HG02938 (cell line): ENCODE data around the gene CTNNA2.

Experiments
- ATAC-seq: cut with Tn5 transposase; IDR thresholded peaks from one replicate; pipeline ENCODE4 v1.9.1; 2021; ENCODE audit warnings: mild to moderate bottlenecking, moderate library complexity; ENCODE audit not compliant: unreplicated experiment

CTNNA2 gene

GRCh38 chr2:79972661-79973060 is 459.8 kb downstream of the CTNNA2 start:
- ATAC-seq: no peak

- no peak for ATAC-seq
Measured at GRCh38 chr2:79975791-79976565, 463.1 kb downstream of the CTNNA2 start.

DNA sequence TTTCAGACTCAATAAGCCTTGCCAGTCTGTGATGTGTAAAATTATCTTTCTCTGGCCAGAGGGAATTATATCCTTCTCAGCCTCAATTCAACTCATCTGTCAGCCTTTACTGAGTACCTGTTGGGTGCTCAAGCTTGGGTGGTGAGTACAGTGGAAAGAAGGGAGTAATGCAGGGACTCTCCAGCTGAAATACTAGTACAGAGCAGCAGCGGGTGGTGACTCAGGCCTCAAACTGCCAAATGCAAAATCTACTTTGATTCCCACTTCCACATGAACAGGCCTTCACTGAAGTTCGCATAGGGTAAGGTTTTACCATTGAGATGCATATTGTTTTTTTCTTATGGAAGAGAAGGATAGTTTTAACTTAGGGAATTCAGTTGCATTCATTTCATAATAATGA is 464.9 kb downstream of the CTNNA2 start:
- no peak for ATAC-seq

- ATAC-seq: no peak
Measured at GRCh38 chr2:79980116-79980515, 467.3 kb downstream of the CTNNA2 start.

GRCh38 chr2:79980816-79981215 is 468.0 kb downstream of the CTNNA2 start:
- no peak for ATAC-seq

DNA sequence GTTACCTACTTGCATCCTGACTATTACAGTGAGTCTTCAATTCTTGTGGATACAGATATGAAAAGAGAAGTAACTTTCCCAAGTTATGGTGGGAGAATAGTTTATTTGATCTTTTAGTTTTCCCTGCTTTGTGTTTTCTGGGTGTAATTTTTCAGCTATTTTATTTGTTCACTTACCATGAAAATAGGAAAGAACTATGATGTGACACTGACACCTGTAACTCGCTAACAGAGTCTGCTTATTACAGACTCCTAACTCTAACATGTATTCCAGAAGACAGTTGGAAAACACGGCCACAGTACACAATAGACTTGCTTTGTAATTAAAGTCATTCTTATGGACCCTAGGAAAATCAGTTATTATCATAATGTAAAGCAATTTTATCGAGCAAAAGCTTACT is 468.5 kb downstream of the CTNNA2 start:
- no peak for ATAC-seq

DNA sequence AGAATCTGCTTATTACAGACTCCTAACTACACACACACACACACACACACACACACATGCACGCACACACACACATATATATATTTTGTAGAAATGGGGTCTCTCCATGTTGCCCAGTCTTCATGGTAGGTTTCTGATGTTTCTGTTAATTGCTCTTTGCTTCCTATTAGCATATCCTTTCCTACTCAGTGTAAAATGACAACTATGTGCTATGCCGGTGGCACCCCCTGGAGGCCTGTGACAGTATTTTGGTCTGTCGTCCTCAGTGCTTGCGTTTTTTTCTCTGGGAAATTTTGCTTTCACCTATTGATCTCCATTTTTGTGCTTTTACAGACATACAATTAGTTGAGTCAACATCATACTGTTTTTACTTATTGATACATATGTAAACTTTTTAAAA is 469.6 kb downstream of the CTNNA2 start:
- no peak for ATAC-seq

- ATAC-seq: no peak
Measured at GRCh38 chr2:79984476-79984875, 471.6 kb downstream of the CTNNA2 start.

DNA sequence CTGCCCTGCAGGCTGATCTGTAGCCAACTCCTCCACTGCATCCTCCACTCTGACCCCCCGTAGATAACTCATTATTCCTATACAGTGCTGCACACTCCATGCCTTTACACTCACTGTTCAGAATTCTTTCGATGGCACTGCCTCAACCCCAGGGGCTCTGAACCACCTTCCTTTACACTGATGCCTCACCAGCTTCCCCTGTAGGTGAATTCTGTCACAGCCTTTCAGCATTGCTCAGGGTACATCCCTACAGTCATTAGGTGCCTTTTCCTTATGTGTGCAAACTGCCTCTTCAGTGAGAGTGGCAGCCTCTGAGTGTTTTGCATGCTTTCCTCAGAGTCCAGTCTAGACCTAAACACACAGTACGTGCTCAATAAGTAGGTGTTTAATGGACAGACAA is 472.3 kb downstream of the CTNNA2 start:
- ATAC-seq: no peak

DNA sequence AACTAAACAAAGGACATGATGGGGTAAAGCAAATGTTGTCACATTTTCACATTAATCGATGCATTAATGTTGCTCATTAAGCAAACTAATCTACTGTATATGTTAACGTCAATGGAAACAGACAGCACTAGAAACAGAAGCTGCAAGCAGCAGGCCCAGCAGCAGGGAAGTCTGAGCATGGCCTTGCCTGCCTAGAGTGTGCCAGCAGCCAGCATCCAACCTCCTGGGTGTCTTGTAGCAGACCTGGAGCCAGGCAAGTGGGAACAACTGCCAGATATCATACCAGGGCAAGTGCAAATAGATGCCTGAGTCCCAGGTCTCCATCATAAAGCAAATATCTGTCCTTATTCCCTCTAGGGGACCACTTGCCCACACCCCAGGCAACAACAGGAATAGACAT is 472.7 kb downstream of the CTNNA2 start:
- no peak for ATAC-seq

GRCh38 chr2:79993144-79993543 is 480.3 kb downstream of the CTNNA2 start:
- ATAC-seq: no peak

GRCh38 chr2:79994161-79994560 is 481.3 kb downstream of the CTNNA2 start:
- no peak for ATAC-seq

DNA sequence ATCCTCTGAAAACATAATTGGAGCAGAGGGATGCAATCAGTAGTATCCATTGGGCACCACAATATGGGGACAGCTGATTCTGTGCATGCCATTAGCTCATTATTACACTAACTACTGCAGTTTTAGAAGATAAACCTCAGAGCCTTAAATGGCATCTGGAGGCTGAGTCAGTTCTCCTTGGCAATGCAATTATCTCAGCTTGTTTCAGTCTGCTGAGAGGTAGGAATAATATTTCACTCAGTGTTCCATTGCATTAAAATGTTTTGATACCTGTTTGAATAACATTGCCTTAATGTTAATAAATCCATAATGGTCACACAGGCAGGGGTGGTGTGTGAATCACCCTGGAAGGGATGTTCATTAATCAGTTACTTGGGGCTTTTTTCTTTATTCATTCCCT is 482.1 kb downstream of the CTNNA2 start:
- no peak for ATAC-seq

DNA sequence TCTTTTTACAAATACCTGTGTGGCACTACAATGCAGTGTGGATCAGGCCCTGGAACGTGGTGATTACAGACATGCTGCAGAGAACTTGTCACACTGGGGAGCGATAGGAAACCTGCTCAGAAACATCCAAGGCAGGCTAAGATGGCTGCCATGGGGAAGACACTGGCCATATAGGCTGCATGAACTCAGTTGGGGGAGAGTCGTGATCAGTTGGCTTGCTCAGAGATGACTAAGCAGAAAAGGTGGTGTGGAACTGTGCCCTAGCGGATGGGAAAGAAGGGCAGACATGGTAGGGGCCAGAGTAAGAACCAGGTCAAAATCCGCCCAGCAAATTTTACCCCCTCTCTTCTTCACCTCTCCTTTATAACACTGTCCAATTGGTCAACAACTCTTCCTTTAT is 483.9 kb downstream of the CTNNA2 start:
- no peak for ATAC-seq

GRCh38 chr2:80001701-80002101 is 488.9 kb downstream of the CTNNA2 start:
- ATAC-seq: no peak

DNA sequence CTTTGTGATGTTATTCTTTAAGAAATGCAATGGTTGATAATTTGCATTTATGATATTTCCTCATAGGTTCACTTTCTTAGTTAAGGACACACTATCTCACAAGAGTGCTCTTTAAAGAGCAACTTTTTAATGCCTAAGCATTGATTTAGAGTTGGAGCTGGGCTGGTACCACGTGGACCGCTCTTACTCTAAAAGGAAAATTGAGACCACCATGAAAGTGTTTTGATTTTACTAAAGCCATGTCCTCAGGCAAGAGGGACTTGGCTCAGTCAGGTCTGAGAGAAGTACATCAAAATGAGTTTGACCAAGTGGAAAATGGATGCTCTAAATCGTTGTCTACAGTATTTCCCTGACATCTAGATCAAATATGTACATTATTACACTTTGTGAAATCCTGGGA is 489.3 kb downstream of the CTNNA2 start:
- no peak for ATAC-seq

DNA sequence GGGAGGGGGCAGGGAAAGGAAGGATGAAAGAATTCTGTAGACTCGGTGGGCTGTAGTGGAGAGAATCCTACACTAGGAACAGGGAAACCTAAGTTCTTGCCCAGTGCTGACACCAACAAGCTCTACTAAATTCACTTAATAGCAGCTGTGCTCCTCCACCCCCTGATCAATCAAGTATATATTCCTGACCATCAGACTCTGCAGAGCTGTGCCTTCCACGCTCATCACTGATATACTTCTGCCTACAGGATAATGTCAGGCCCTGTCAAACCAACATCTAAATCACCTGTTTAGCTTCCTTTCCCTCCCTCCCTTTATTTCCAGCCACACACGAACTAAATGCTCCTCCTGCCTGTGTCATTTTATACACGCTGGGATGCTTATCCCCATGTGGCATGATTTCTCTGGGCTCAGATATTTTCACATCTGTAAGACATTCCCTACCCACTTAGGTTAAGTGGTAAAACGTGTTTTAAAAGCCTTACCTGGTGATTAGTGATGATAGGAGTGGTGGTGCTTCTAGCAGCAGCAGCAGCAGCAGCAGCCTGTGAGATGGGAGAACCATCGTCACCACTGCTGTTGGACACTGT is 489.8 kb downstream of the CTNNA2 start:
- ATAC-seq: no peak

DNA sequence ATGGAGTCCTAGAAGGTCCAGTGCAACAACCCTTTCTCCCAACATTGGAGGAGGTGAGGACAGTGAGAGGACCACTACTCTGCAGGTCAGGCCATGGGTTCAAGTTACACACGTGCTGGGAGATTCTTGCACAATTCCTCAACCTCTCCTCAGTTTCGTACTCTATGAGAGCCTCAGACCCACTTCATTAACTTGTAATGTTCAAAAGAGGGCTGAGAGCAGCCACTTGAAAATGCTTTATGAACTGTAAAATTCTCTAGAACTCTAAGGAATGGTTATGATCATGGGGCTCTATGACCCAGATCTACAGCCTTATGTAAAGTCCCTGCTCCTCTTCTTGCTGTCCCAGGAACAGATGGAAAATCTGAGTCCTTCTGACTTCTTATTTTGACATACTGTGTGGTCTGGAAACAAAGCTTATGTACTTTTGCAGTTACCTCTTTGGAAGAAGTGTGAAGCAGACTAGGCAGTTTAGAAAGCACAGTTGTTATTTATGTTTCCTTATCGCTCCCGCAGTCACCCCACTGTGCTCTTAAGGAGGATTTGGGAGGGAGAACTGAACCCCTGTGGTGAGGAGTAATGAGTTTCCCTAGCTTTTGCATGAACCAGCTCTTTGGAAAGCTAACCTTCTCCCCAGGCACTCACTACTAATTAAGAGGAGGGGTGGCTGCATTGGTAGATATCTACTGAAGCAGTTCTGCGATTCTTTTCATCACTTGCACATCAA is 495.1 kb downstream of the CTNNA2 start:
- ATAC-seq: no peak

GRCh38 chr2:80008596-80008995 is 495.7 kb downstream of the CTNNA2 start:
- ATAC-seq: no peak

- ATAC-seq: no peak
Measured at GRCh38 chr2:80009211-80009610, 496.4 kb downstream of the CTNNA2 start.

DNA sequence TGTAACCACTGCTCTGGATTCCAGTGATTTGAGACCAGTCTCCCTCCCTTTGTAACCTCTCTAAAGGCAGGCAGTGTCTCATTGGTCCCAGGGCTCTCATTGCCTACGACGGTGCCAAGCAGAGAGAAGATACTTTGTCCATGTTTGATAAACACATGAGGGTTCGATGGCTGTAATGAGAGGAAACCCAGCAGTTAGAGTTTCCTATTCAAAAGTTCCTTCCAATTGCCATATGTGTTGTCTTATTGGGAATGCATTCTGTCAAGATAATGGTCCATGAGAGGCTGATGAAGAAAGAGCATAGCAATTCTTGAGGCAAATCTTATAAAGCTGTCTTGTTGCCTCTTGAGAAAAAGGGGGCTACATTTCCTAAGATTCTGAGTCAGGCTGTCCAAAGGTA is 499.2 kb downstream of the CTNNA2 start:
- ATAC-seq: no peak

DNA sequence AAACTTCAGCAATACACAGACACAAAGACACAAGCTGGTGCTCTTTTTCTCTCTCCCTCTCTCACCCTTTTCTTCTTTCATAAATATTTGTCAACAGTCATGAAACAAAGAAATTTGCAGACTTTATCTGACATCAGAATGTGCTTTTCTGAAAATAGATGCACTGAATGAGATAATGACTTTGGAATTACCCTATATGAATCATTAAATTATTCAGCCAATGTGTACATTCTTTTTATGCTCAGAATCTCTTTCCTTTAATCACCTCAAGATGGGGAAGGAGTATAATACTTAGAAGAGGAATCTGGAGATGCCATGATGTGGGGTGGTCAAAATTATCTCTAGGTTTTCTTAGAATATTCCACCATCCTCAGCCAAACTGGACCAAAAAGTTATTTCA is 501.8 kb downstream of the CTNNA2 start:
- ATAC-seq: no peak
